Suprapubic skin (tissue), 4 donors: Measurements from ENCODE around the gene CCDC77.

ENCODE experiments used
- CTCF ChIP-seq, 2 donors: fragments of 200-600 bp in 1 of 2; fragments of 450-650 bp in 1 of 2; sonication (generic) in 1 of 2; IDR thresholded peaks; one replicate each; pipeline ENCODE4 v1.5.1; 2016 to 2019; ENCODE audit warnings: antibody characterized with exemption in 2 of 2, mild to moderate bottlenecking in 1 of 2, moderate library complexity in 1 of 2
- EP300 ChIP-seq: sonication (generic); formaldehyde crosslinking; IDR thresholded peaks from one replicate; pipeline ENCODE4 v1.6.1; 2017; ENCODE audit warnings: antibody characterized with exemption
- POLR2A ChIP-seq, 2 donors: fragments of 450-650 bp; IDR thresholded peaks; one replicate each; pipeline ENCODE4 v1.6.1; 2017; ENCODE audit warnings: antibody characterized with exemption in 2 of 2, mild to moderate bottlenecking in 2 of 2, moderate library complexity in 2 of 2
- POLR2AphosphoS5 ChIP-seq, 3 donors: sonication (generic); formaldehyde crosslinking; IDR thresholded peaks; one replicate each; pipeline ENCODE4 v1.6.1; 2017; ENCODE audit warnings: antibody characterized with exemption in 3 of 3

DNA sequence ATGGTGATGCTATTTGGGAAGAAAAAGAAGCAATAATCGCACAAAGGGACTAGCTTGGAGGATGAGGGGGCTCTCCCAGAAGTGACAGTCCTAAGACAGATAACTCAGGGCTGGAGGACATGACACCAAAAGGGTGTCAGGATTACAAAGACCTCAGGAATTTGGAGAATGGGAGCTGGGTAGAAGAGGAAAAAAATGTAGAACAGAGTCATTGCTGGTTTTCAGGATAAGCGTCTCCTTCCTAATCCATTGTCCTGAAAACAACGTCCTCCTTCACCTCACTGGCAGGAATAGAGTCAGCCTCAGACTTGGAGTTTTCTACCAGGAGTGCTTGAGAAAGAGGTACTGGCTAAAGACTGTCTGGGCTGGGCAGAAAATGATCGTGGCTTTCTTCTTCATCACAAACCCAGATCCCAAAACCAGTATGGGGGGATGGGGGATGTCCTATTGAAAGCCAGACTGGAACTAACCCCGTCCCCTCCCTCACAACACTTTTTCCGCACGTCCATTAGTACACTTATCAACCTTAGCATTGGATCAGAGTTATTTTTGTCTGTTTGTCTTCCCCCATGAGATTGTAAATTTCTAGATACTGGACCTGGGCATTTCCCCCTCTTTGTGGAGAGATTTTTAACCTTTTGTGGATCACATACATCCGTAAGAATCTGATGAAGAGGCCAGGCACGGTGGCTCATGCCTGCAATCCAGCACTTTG, 72.6 kb downstream of the CCDC77 start:
- TF ChIP-seq POLR2AphosphoS5 (IDR thresholded peaks at IDR 0.05) (no peak), CTCF (IDR thresholded peaks at IDR 0.05) (no peak), POLR2A (IDR thresholded peaks at IDR 0.05) (no peak), EP300 (no peak)
